DMS114 treated with DMSO at 0.1 percent for 48 hours (cell line): ENCODE results near the gene ADAMTSL3.

Experiments
- DNase-seq: peaks from one replicate; lab custom pipeline; 2025; ENCODE audit not compliant: unreplicated experiment; lab: John Stamatoyannopoulos, UW

The ADAMTSL3 gene, protein sequence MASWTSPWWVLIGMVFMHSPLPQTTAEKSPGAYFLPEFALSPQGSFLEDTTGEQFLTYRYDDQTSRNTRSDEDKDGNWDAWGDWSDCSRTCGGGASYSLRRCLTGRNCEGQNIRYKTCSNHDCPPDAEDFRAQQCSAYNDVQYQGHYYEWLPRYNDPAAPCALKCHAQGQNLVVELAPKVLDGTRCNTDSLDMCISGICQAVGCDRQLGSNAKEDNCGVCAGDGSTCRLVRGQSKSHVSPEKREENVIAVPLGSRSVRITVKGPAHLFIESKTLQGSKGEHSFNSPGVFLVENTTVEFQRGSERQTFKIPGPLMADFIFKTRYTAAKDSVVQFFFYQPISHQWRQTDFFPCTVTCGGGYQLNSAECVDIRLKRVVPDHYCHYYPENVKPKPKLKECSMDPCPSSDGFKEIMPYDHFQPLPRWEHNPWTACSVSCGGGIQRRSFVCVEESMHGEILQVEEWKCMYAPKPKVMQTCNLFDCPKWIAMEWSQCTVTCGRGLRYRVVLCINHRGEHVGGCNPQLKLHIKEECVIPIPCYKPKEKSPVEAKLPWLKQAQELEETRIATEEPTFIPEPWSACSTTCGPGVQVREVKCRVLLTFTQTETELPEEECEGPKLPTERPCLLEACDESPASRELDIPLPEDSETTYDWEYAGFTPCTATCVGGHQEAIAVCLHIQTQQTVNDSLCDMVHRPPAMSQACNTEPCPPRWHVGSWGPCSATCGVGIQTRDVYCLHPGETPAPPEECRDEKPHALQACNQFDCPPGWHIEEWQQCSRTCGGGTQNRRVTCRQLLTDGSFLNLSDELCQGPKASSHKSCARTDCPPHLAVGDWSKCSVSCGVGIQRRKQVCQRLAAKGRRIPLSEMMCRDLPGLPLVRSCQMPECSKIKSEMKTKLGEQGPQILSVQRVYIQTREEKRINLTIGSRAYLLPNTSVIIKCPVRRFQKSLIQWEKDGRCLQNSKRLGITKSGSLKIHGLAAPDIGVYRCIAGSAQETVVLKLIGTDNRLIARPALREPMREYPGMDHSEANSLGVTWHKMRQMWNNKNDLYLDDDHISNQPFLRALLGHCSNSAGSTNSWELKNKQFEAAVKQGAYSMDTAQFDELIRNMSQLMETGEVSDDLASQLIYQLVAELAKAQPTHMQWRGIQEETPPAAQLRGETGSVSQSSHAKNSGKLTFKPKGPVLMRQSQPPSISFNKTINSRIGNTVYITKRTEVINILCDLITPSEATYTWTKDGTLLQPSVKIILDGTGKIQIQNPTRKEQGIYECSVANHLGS (N-terminal part only)

DNA sequence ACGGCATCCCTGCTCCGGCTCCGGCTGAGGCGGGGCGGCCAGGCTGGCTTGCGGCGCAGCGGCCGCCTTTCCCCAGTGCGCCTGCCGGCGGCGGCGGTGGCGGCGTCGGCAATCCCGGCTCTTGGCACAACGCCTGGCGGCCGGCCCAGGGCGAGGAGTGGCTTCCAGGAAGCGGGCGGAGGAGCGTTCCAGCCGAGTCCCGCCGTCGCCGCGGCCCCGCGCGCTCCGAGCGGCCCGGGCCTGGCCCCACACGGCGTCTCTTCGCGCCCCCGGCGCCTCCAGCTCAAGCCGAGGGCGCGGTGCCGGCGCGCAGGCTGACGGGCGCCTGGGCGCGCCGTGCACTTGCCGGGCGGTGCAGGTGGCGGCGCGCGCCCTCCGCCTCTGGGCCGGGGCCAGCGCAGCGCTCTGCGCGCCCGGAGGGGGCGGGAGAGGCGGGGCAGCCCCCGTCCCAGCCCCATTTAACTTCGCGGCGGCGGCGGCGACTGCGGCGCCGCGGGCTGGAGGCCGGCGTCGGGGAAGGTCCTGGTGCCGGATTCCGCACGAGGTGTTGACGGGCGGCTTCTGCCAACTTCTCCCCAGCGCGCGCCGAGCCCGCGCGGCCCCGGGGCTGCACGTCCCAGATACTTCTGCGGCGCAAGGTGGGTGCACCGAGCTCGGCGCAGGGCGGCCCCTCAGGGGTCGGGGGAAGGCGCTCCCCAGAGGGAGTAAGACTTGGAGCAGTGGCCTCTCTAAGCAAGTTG, at the start of gene ADAMTSL3:
ADAMTSL3 (plus strand) TSS at position 485 of the 740 bp plus-strand sequence. CDS start 1,639 bp downstream, outside the sequence.
- no peak for DNase-seq

DNA sequence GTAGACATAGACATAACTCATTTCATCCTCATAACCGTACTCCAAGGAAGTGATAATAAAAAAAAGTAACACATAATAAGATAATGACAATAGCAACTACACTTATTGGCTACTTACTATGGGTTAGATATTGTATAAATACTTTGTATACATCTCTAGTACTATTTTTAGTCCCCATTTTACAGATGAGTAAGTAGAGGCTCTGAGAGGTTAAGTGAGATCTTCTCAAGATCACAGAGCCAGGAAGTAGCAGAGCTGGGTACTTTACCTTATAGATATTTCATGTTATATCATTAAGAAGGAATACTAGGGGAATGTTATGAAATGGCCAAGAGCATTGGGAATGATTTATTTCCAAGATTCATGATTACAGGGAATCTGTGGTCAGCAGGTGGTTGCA, 49.4 kb upstream of the ADAMTSL3 start:
- DNase-seq: no peak

DNA sequence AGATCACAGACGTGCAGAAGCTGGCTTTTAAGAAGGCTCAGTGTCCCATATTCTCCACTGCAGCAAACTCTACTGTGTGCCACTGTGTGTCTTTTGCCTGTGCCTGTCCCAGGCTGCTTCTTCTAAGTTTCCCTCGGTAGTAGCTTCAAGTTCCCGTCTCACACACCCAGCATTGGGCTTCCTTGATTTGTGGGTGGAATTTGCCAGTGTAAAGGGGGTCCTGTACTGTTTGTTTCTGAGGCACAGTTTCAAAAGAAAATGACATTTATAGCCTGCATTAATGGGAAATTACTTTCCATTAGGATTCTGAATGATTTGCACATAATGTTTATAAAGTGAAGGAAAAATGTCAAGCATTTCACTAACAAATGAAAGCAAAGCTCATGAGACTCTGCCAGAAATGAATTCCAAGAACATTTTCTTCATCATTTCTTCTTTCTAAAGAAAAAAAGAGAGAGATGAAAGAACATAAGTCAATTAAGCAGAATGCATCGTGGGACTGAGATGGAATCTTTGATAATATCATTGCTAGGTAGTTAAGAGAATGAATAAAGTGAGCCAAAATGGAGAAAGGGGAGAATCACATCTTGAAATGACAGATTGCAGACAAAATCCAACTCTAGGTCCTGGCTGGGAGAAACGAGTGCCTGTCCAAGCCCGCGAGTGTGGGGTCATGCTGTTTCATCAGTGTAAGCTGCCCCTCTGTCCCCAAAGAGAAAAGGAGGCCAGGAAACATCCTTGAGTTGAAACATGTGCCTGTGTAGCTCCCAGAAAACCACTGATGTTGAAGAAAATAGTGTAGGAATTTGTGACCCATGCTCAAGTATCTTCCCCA, 48.6 kb upstream of the ADAMTSL3 start:
- no peak for DNase-seq

DNA sequence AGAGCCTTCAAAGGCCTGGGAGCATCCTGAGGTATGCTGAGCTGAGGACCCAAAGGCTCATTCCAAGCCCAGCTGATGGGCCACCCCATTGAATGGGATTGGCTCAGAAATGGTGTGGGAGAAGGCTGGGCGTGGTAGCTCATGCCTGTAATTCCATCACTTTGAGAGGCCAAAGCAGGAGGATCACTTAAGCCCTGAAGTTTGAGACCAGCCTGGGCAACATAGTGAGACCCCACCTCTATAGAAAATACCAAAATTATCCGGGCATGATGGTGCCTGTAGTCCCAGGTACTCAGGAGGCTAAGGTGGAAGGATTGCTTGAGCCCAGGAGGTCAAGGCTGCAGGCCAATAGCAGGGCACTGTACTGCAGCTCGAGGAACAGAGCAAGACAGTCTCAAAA, 43.8 kb upstream of the ADAMTSL3 start:
- DNase-seq: no peak

DNA sequence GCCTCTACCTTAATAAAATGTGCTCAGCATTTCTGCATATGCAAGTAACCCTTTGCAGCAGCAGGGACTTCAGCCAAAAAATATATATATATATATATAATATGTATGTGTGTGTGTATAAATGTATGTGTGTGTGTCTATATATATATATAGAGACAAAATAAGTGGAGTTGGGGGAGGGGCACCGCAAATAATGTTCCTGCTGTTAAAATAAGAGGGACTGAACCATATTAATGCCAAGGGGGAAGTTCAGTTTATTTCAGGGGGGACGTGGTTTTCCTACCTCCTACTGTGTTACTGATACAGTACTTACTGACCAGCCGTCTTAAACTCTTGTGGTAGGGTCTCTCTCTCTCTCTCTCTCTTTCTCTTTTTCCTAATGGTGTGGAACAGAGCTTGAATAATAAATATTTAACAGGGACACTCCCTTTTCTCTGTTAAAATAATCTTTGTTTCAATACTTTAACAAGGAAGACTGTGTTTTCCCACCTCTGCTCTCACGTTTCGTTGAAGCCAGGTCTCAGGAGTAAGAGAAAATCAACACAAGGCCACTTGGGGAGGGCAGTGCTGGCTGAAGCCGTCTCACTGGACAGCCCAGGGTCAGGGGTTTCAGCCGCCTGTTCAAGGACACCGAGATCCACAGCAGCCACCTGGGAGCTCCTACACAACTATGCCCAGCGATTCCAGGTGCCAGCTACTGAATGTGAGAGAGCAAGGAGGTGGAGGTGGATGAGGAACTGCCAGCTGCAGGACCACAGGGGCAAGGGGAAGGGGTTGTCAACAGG, 42.8 kb upstream of the ADAMTSL3 start:
- no peak for DNase-seq

DNA sequence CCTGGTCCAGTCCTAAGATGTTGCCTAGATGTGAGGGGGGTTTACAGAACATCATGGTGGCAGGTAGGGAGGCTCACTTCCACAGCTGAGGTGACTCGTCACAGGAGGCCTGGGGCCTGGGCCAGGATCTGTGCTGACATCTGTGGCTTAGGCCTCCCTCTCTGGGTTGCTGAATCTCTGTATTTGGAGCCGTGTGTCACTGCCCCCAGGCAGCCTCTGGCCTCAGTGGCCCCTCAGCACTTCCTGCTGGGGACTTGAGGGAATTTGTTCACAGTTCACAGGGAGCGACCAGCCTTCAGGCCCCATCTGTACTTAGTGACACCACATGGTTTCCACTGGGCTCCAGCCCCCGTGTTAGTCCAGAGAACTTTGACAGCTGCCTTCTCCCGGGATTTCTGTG, 41.7 kb upstream of the ADAMTSL3 start:
- no peak for DNase-seq

DNA sequence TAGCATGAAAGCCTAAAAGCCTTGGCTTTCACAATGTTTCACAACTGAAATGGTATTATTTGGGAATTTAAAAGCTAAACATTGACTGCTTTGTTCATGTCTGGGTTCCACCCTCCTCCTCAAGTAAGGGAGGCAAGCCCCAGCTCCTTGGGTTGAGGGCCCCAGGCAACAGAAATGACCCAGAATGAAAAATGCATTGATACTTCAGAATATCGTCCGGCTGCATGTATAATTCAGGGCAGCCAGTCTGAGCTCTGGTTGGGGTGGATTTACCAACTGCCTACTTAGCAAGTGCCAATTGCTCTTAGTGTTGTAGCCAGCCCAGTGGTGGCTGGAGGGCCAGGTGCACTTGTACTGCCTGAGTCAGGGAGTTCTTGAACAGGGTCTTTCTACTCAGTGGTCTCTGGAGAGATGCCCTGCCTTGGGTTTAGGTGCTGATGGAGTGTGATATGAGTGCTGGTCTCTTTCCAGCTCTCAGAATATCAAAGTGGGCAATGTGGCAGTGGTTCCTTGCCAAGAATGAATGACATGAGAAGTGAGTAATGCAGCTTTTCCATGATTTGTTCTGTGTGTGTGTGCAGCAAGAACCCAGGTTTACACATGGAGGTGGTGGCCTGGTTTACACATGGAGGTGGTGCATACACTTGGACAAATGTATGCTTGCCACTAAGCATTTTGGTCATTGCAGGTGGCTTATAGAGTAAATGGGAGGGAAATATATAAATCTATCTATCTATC, 40.9 kb upstream of the ADAMTSL3 start:
- no peak for DNase-seq

DNA sequence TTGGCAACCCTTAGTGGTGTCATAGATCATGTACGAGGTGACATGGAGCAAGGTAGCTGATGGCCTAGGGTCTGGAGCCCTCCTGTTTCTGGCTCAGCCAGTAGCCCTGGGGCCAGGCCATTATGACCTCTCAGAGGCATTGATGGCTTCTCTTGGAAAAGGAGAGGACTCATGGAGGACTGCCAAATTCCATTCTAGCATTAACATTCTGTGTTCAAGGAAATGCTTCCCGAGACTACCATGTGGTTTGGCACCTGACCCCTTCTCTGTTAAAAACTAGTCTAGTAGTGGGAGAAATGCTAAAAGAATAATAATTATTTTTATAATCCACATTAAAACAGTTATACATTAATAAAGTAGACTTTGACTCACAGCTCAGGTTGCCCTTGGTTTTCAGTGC, 40.2 kb upstream of the ADAMTSL3 start:
- no peak for DNase-seq

DNA sequence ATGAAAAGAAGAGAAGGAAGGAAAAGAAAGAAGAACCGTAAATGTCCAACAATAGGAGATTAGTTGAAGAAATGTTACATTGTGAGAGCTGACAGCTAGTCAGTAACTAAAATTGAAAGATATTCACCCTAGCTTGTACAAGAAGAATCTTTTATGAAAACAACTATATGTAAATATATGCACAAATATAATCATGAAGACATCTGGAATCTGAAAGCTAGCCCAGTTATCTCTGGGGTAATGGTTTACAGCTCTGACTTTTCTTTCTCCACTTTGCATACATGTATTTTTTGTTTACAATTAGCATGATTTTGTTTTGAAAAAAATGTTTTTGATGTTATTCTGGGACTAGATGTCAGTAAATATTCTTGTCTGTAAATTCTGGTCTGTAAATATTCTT, 37.1 kb upstream of the ADAMTSL3 start:
- DNase-seq: no peak

DNA sequence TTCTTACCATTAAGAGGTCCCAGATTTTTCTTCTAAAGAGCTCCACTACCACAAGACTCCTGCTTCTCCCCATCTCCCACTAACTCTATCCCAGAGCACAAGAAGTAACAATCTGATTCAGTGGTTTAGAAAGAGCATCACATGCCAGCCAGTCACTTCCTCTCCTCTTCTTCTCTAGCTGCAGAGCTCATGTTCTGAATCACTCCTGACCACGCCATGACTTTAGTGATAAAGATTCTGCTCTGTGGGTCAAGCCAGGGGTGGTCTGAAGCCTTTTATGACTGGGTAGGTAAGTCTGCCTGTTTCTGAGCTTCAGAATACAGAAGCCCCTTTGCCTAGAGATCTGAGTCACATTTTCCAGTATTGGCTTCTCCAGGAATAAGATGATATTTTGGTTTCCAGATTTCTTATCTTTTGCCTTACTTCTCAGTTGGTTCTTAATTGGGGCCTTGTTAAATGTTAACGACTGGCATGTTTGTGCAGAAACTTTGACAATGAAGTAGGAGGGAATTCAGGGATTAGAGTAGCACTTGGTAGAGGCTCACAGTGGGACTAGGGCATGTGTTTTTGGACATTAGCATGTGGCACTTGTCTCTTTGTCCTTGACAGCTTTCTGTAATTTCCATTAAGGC, 27.6 kb upstream of the ADAMTSL3 start:
- DNase-seq: no peak

DNA sequence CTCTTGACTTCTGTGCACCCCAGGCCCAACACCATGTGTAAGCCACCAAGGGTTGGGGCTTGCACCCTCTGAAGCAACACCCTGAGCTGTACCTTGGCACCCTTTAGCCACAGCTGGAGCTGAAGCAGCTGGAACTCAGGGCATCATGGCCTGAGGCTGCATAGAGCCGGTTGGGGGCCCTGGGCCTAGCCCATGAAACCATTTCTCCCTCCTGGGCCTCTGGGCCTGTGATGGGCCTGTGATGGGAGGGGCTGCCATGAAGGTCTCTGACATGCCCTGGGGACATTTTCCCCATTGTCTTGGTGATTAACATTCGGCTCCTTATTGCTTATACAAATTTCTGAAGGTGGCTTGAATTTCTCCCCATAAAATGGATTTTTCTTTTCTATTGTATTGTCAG, 22.4 kb upstream of the ADAMTSL3 start:
- no peak for DNase-seq

DNA sequence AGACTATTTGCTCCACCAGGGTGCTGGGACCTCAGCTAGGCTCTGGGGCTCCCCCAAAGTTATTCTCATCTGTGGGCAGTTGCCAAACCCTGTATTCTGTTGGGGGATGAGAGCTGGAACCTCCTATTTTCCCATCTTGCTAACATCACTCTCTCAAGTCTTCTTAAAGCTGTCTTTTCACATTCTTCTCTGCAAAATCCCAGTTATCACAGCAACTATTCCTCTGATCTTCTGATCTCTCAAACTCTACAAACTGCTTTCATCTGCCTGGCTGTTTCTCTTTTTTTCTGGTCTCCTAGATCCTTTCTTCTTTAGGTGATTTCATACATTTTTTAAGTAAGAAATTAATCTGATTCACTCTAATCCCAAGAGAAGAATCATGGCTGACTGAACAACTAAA, 10.7 kb upstream of the ADAMTSL3 start:
- no peak for DNase-seq

DNA sequence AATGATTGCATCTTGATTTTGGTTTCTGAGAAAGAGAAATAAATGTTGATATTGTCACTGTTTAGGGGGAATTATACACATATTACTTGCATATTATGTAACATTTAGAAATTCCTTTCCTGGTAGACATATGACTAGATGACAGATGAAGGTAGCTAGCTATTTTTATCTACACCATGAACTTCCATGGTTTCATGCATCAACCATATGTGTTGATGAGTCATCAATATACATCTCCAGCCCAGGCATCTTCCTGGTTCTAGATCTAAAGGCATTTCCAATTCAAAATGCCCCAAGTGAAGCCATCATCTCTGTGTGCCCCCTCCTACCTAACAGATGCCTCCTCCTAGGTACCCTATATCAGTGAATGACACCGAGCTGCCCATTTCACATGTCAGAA, 9.5 kb upstream of the ADAMTSL3 start:
- no peak for DNase-seq

DNA sequence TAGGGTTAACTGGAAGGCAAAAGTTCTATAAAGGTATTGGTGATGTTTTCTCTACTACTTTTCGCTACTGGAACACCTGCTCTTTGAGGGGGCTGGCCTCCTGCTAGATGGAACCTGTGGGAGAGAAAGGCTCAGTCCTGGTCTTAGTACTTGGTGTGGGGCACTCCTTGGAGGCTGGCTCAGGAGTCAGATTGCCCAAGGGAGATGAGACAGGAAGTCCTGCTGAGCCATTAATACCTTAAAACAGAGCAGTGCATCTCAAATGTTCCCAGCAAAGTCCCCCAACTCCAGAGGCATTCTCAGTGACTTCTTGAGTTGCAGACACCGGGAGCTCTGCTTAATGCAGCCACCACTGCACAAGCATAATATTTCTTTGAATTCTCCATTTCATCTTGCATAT, 3.1 kb upstream of the ADAMTSL3 start:
- no peak for DNase-seq

DNA sequence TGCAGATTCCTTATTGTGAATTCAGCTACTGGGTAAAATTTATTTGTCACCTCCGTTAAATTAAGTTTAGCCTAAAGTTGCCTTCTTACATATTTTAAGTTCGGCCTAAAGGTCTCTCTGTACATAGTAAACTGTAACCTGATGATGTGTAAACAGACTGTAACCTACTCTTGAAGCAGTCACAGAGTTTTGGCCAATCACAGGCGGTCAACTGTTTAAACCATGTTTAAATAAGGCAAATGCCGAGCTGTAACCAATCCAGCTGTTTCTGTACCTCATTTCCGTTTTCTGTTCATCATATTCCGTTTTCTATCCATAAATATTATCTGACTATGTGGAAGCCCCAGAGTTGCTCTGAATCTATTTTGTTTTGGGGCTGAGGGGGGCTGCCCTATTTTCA, 2.4 kb upstream of the ADAMTSL3 start:
- no peak for DNase-seq

DNA sequence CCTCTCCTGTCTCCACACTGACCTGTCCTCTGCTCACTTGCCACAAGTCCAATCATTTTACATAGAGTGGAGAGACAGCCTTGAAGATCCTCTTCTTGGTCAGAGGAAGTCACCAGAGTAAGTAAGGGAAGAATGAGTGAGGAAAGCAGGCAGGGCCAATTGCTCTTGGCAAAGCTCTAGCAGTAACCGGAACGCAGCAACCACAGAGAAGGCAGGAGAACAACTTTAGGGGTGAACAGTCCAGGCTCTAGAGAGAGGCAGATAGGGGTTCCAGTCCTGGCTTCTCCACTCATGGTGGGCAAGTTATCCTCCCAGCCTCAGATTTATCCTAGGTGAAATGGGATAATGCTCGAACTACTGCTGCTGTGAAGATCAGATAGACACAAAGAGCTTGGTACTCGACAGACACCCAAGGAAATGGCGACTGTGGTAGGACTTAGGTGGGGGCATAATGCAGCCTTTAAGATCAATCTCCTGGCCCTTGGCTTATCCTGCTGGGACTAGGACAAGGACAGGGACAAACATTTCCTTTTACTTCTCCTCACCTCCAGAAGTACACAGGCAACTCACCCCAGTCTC, 1.2 kb upstream of the ADAMTSL3 start:
- DNase-seq: no peak

DNA sequence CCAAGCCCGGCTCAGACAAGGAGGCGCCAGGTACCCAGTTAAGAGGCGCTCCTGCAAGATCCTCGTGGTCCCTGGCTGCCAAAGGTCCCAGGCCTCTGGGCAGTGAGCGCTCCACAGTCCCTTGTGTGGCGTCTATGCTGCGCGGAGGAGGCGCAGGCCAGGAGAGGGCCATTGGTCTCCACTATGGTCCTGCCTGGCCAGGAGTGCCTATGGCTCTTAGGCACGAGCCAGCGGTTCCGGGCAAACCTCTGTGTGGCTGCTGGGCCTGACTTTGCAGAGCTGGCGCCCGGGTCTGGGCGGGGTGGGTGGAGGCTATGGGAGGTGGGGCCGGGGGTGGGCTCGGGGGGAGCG, 660 bp upstream of the ADAMTSL3 start:
- DNase-seq: no peak
